NOMO-1 (cell line): ENCODE measurements around the gene SSBP3.
A peak's percentile ranks its signal among the peaks of the same experiment; 100 is the strongest.
"Not testable (repeated sequence)": the region's sequence is repeated elsewhere in the genome, so short reads cannot be mapped to it uniquely, and the experiment has no call there.

Source experiments
- DNase-seq, 2 experiments: peaks; one replicate each; lab custom pipeline; 2025; ENCODE audit not compliant: unreplicated experiment in 2 of 2; lab: John Stamatoyannopoulos, UW

SSBP3 gene

DNA sequence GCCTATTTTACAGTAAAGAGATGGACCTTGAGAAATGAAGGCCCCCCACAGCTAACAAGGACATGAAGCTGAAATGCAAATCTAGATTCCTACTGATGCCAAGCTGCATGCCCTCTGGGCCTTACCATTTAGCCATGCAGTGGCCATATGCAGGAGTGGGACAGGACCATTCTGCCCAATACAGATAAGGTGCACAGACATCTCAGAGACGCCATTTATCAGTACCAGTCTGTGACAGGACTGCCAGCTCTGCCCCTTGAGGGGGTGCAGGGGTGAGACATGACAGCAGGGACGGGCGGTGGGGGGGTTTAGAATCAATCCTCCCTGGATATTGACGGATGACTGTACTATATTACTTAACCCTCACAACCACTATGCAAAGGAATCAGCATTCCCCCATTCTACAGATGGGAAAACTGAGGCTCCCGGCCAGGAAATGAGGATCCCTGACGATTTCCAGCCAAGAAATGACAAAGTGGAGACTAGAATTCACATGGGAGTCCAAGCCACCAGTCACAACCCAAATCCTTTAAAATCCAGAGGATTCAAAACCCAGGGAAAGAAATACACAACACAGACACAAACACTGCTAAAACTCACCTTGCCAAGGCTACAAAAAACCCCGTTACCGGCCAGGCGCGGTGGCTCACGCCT, 10.8 kb downstream of the SSBP3 start:
- no peak for DNase-seq

DNA sequence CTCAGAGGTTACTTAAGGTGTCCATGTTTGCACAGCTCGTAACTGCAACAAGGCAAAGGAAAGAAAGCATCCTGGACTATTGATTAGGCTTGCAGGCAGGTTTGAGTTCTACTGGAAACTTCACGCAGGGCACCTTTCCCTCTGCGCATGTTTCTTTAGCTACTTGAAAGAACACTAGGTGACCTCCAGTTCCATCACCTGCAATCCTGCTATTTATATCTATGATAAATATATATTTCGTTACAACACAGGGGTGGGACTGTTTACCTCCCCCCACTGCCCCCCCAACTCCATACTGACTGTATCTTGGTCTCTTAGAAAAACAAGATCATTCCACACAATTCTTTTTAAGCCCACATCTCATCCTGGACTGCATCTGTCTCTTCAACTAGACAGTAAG, 12.1 kb downstream of the SSBP3 start:
- no peak for DNase-seq

GRCh38 chr1:54392401-54392800, 13.8 kb downstream of the SSBP3 start:
- DNase-seq: no peak

DNA sequence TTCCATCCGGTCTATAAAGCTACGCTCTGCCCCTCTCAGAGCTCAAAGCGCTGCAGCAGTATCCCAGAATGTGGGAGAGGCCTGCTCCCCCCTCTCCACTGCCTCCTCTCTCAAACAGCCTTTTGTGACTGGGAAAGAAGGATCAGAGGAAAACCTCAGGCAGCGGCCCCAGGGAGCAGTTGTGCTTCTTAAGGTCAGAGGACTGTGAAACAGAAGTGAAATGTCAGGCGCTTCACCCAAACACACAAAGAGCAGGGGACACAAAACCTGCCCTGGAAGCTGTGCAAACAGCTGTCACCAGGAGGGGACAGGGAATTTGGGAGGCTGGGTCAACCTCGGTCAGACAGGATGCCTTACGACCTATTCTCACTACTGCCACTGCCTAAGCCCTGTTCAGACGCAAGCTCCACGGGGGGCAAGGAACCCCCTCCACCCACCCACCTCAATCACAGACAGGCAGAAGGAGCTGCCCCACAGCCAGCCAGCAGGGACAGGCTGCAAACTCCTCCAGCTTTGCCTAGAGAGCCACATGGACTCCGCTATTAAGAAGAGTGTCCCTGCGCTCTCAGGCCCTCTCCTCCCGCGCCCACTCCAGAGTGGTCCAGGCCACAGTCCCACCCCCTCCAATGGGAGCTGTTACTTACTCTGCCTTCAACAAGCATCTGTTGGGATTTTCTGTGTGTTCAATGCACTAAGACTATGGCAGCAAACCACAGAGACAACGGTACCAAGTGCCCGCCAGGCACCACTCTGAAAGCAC, 14.6 kb downstream of the SSBP3 start:
- no peak for DNase-seq

DNA sequence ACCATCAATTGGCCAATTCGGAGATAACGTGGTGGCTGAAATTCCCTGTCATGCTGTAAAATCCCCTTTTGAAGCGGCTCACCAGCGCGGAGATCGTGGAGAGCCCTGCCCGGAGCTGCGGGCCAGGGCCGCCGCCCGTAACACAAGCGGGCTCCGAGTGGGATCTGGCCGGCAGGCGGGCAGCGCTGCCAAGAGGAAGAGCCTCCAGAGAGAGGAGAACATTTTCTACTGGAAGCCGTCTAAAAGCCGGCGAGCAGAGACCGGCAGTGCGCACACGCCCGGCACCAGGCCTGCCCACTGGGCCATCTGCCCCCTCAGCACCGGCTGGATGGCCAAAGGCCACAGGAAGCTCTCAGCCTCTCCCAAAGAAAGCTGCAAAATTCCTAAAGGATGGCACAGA, 15.5 kb downstream of the SSBP3 start:
- DNase-seq: no peak

- DNase-seq: not testable (repeated sequence)
Measured at GRCh38 chr1:54389608-54390007, 16.6 kb downstream of the SSBP3 start.

DNA sequence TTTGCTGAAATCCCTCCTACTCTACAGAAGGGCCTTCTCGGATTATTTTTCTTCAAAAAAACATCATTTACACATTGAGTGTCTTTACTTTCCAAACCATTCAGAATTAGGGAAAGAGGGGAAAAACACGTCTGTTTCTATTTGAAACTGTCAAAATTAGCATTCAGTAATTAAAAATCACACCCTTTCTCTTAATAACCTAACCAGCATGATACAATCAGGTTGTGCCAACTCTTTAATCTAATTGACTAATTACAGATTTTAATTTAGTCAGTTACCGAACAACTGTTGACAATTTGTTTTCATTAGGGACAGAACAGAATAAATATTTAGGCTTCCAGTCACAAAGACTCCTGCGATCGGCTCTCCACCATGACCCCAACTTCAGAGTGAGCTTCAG, 18.8 kb downstream of the SSBP3 start:
- no peak for DNase-seq

DNA sequence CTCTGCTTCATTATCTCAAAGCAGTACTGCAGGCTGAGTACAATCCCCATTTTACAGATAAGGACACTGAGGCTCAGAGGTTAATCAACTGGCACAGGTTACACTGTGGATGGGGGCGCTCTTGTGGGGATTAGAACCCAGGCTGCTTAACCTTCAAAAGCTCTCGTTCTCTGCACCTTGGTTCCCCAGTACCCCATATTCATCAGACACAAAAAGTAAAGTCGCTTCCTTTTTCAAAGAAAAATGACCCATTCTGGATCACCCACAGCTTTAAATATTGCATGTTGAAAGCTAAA, 20.5 kb downstream of the SSBP3 start:
- DNase-seq: no peak

GRCh38 chr1:54384918-54385726, 21.1 kb downstream of the SSBP3 start:
- DNase-seq: peak; percentile 4 to 15

DNA sequence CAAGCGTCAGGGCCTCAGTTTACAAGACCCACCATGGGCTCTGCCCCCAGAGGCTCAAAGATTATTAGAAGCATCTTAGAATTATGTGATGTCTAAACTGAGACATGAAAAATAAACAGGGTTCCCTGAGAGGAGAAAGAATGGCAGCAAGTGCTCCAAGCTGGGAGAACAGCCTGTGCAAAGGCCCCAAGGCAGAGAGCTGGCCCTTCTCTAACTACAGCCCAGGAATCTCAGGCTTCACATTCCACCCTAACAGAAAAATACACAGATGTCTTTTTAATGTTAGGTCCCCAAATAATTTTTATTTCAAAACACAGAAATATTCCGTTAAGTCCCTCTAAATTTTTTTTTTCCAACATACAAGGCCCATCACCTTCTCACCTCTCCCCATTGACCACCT, 21.7 kb downstream of the SSBP3 start:
- no peak for DNase-seq

DNA sequence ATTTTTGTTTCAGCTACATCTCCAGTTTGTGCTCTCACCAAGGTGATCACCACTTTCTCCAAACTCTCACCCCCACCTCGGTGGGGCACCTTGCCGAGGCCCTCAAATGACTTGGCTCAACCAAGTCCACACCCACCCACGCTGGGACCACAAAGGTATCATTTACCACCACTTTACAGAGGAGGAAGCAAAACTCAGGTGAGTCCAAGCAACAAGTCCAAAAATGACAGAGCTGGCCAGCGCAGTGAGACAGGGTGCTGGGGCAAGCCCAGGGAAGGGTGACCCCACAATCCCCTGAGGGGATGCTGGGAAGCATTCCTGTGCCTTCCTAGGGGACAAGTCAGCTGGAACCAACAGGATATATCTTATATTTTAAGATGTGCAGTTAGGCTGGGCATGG, 24.7 kb downstream of the SSBP3 start:
- DNase-seq: no peak

- DNase-seq: no peak
Measured at GRCh38 chr1:54380290-54380882, 25.8 kb downstream of the SSBP3 start.

- no peak for DNase-seq
Measured at GRCh38 chr1:54379555-54380289, 26.5 kb downstream of the SSBP3 start.

GRCh38 chr1:54378874-54379554, 27.2 kb downstream of the SSBP3 start:
- no peak for DNase-seq

- DNase-seq: no peak
Measured at GRCh38 chr1:54378157-54378873, 27.9 kb downstream of the SSBP3 start.

DNA sequence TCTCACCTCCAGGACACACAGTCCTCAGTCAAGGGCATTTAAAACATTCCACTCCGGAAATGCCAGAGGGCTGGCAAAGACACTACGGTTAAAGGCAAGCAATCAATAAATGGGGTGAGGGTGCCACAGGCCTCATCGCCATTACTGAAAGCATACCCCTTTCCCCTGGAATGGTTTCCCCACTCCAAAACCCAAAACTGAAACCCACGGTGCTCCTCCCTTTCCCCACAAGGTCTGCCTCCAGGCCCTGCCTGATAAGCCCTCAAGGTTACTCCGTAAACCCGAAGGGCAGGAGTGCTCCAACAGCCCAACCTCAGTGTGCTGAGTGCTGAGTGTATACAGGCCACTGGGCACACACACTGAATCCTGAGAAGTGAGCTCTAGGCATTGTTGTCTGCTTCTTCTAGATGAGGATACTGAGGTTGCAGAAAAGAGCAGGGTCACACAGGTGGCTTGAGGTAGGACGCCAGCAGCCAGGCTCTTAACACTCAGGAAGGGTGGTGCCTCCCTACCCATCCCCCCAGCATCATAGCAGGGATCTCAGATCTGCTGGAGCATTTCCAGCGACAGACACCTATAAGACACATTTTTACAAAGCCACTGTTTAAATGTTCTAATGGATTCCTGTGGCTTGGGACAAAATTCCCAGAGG, 29.0 kb downstream of the SSBP3 start:
- DNase-seq: no peak

- DNase-seq: no peak
Measured at GRCh38 chr1:54376430-54377039, 29.7 kb downstream of the SSBP3 start.

DNA sequence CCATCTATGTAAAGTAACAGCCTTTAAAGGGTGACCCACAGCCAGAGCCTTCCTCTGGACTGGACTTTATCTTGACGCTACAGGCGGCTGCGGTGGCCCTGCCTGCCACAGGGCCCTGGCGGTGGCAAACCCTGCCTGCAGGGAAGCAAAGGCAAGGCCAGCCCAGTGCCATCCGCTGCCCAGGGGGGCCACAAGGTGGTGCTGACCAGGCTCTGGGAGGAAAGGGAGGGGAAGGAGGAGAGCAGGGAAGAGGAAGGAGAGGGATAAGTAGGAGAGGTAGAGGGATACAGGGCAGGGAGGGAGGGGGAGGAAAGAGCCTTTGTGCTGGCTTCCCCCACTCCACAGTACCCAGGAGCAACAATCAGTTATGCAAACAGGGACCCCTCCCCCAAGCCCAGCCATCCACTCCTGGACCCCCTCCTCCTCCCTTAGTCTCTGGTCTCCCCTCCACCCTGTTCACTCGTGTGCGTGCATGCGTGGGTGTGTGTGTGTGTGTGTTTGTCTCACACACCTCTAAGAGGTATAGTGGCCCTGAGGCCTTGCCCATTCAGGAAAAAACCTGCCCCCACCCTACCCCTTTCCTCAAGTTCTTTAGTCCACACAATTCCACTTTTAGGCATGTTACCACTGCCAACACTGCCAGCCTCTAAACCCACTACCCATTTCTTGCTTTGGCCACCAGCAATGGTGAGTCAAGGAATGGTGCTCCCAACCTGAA, 30.3 kb downstream of the SSBP3 start:
- no peak for DNase-seq
